Adrenal gland (tissue), 12 donors: ENCODE measurements around the gene CCDC116. TPM values are rescaled to one million over a fixed set of nuclear protein-coding genes. Genes with fewer than 3 reads are reported as not detected.
"Not testable (repeated sequence)": the region's sequence is repeated elsewhere in the genome, so short reads cannot be mapped to it uniquely, and the experiment has no call there.

Experiments
- DNase-seq, 7 donors: peaks; one replicate each; pipeline ENCODE4 v3.0.0-alpha.2; 2019 to 2020
- H3K27ac ChIP-seq, 5 donors: fragments of 200-600 bp; sonication (generic) in 4 of 5; 1 replicate in 3 of 5; 2 replicates in 2 of 5; pipeline versions ENCODE4 v1.5.1 to v1.8.0; 2016 to 2020; ENCODE audit warnings: mild to moderate bottlenecking in 1 of 5
- H3K27me3 ChIP-seq: fragments of 200-600 bp; 2 replicates; pipeline ENCODE4 v1.8.0; 2021
- H3K36me3 ChIP-seq, 2 donors: fragments of 200-600 bp; replicated peaks in 1 of 2; 1 replicate in 1 of 2; 2 replicates in 1 of 2; pipeline versions ENCODE4 v1.5.1 to v1.8.0; 2018 to 2022
- H3K4me1 ChIP-seq, 2 donors: fragments of 200-600 bp; replicated peaks in 1 of 2; 1 replicate in 1 of 2; 2 replicates in 1 of 2; pipeline versions ENCODE4 v1.5.1 to v1.8.0; 2018 to 2021
- H3K4me3 ChIP-seq, 4 donors: fragments of 200-600 bp; sonication (generic) in 3 of 4; one replicate each; pipeline ENCODE4 v1.5.1; 2016 to 2018
- H3K9me3 ChIP-seq, 3 donors: fragments of 200-600 bp; sonication (generic) in 1 of 3; replicated peaks in 1 of 3; 1 replicate in 2 of 3; 2 replicates in 1 of 3; pipeline versions ENCODE4 v1.5.1 to v1.8.0; 2016 to 2021
- POLR2A ChIP-seq, 2 donors: fragments of 450-650 bp; IDR thresholded peaks; one replicate each; pipeline ENCODE4 v1.6.1; 2017; ENCODE audit warnings: antibody characterized with exemption in 2 of 2, mild to moderate bottlenecking in 2 of 2, moderate library complexity in 1 of 2
- WGBS, 4 donors: extraction: QIAGEN DNeasy Blood & Tissue Kit in 2 of 4; methylation state at CpG; one replicate each; pipeline versions ENCODE4 v1.1.5 to v1.1.7; 2013 to 2017; 5-methylcytosine and 5-hydroxymethylcytosine counted together
- intact Hi-C, 2 donors: fragments of 100-400 bp; cut with DNase I; formaldehyde crosslinking; loops; one replicate each; pipeline versions ENCODE4 v1.14.1 to v1.15.0; 2022 to 2023
- polyA plus RNA-seq, 3 donors: library from polyadenylated mRNA; stranded (reverse); fragments of 200-250 nt in 2 of 3; fragments of 350-450 nt in 1 of 3; fragmentation: Illumina TruSeq in 1 of 3; extraction: RNeasy Lipid Tissue Mini Kit (QIAGEN cat#74804) in 1 of 3; gene quantifications; one replicate each; pipeline ENCODE4 v1.2.3, GENCODE V29; 2013 to 2014
- total RNA-seq, 9 donors: library from RNA; depleted of rRNA in 4 of 9; stranded (reverse); fragments of >200 nt in 4 of 9; fragments of 120-200 nt in 1 of 9; fragmentation: NEBNext Ultra II Directional in 1 of 9; extraction: Animal tissue kit (Norgen Biotek cat#: 25700) in 1 of 9; gene quantifications; one replicate each; pipeline versions ENCODE4 v1.1.0 to v1.2.4, GENCODE V29; 2013 to 2023
- TF ChIP-seq, protein P1 (sequence below), 6 experiments: fragments of 450-650 bp in 4 of 6; fragments of 200-600 bp in 2 of 6; sonication (generic) in 1 of 6; IDR thresholded peaks; 1 replicate in 5 of 6; 2 replicates in 1 of 6; pipeline versions ENCODE4 v1.5.1 to v1.8.0; 2016 to 2021; ENCODE audit warnings: antibody characterized with exemption in 6 of 6, mild to moderate bottlenecking in 2 of 6, moderate library complexity in 1 of 6
- donor health status: healthy with polysubstance abuse.
- donor health status: Bipolar disorder and iron deficiency.
- donor health status: DM: yes; HTN: yes; CAD: no.
- donor health status: DM: no; HTN: no; CAD: no.
- donor health status: DM: no; HTN: no; CAD: no.
- donor health status: DM: yes; HTN: yes; CAD: no.

CCDC116 gene
- total and polyA plus RNA-seq, 12 donors = 0.19 to 1.9 (median 0.35) TPM; not detected in 3

DNA sequence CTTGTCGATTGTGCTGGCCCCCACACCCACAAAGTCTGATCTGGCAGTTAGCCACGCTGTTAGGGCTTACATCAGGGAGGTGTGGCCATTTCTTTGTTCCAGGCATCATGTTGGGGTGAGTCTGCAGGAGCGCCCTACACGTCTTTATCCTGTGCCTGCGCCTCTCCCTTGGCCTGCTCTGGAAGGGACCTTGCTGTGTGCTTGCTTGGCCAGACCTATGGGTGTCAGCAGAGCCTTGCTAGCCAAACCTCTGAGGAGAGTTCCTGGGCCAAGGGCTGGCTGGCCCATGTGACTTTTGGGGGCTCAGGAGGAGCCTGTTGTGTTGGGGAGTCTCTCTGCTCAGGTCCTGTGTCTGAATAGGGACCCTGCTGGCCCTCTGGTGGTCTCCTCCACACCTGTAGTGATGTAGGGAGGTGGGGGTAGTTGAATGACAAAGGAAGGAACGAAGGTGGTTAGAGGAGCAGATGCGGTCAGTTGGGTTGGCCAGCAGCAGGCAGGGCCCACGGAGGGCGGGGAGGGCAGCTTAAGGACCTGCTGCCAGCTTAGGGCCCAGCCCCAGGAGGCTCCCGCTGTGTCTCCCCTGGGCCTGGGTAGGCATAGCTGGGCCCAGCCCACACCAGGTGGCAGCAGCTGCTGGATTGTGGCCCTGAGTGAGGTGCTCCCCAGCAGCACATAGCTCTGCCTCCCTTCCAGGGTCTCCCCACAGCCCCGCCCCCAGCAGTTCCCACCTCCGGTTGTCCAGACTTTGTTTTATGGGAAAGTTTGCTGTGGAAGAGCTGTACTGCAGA lies 41.2 kb downstream of the CCDC116 start:
- Histone ChIP-seq H3K4me1 (no peaks in the 10 kb centered on the region), H3K27ac (no peak overlapping the region), H3K36me3 (peaks cover 0 to 65% of the 10 kb centered on the region in 2 donors), H3K9me3 (no peaks in the 10 kb centered on the region), H3K27me3 (no peaks in the 10 kb centered on the region), H3K4me3 (no peak overlapping the region)
- no peak for DNase-seq
- intact Hi-C loops = no loop called here
- TF ChIP-seq, protein P1, sequence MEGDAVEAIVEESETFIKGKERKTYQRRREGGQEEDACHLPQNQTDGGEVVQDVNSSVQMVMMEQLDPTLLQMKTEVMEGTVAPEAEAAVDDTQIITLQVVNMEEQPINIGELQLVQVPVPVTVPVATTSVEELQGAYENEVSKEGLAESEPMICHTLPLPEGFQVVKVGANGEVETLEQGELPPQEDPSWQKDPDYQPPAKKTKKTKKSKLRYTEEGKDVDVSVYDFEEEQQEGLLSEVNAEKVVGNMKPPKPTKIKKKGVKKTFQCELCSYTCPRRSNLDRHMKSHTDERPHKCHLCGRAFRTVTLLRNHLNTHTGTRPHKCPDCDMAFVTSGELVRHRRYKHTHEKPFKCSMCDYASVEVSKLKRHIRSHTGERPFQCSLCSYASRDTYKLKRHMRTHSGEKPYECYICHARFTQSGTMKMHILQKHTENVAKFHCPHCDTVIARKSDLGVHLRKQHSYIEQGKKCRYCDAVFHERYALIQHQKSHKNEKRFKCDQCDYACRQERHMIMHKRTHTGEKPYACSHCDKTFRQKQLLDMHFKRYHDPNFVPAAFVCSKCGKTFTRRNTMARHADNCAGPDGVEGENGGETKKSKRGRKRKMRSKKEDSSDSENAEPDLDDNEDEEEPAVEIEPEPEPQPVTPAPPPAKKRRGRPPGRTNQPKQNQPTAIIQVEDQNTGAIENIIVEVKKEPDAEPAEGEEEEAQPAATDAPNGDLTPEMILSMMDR (IDR thresholded peaks at IDR 0.05) = no peak
- TF ChIP-seq POLR2A (IDR thresholded peaks at IDR 0.05) = no peak
- 90 to 98% (median 95%) methylated on average over 6 to 12 of the region's 12 CpGs for WGBS, 4 donors

DNA sequence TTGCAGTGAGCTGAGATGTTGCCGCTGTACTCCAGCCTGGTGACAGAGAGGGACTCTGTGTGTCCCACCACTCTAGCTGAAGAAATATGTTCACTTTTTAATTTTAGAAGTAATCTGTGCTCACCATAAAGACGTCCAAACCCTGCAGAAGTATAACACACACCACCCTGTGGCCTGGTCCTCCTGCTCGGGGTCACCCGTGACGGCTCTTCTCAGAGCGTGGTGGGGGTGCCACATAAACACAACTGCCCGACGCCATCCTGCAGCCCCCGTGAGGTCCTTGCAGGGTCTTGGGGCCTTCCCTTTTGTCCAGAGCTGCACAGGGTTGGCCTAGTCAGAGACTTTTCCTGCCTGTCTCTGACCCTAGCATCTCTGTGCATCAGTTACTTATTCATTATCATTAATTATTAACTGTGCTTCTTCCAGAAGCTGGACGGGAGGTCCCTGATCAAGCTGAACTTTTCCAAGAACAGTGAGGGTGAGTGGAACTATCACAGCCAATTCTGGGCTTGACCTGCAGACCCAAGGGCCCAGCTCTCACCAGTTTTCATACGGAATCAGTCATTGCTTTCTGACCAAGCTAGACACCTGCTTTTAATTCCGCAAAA lies 42.2 kb downstream of the CCDC116 start:
- no peaks in the 10 kb centered on the region for H3K27me3 ChIP-seq
- intact Hi-C loops = no loop called here
- TF ChIP-seq, protein P1 (IDR thresholded peaks at IDR 0.05) = no peak
- TF ChIP-seq POLR2A (IDR thresholded peaks at IDR 0.05) = no peak
- DNase-seq = no peak
- WGBS, 4 donors = 95 to 97% (median 96%) methylated on average over 9 to 12 of the region's 12 CpGs
- H3K36me3 ChIP-seq = peaks cover 0 to 64% of the 10 kb centered on the region in 2 donors
- no peak overlapping the region for H3K4me3 ChIP-seq
- H3K9me3 ChIP-seq = no peaks in the 10 kb centered on the region
- no peaks in the 10 kb centered on the region for H3K4me1 ChIP-seq
- no peak overlapping the region for H3K27ac ChIP-seq

DNA sequence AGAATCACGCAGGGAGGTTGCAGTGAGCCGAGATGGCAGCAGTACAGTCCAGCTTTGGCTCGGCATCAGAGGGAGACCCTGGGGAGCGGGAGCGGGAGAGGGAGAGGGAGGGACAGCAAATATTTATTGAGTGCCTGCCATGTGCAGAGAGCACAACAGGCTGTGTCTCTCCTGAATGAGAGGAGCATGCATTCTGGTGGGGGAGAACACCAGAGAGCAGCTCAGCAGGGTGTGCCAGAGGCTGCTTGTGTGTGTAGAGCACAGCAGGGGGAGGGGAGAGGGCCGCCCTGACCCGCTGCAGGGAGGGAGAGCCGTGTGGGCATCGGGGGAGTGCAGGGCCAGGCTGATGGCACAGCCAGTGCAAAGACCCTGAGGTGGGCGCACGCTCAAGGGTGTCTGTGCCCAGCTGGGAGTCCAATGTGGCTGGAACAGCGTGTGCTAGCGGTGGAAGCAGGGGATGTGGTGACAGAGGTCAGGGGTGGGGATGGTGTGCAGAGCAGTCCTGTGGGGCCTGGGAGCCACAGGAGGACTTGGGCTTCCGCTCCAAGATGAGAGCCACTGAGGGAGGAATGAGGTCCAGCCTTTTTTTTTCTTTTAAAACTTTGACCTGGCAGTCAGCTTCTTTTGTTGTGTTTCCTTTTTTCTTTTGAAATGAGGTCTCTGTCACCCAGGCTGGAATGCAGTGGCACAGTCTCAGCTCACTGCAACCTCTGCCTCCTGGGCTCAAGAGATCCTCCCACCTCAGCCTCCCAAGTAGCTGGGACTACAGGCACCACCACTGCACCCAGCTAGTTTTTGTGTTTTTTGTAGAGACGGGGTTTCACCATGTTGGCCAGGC lies 45.3 kb downstream of the CCDC116 start:
- H3K4me3 ChIP-seq = no peak overlapping the region
- no peaks in the 10 kb centered on the region for H3K27me3 ChIP-seq
- no peak overlapping the region for H3K27ac ChIP-seq
- TF ChIP-seq, protein P1 (IDR thresholded peaks at IDR 0.05) = no peak
- TF ChIP-seq POLR2A (IDR thresholded peaks at IDR 0.05) = no peak
- WGBS, 4 donors = 86 to 95% (median 91%) methylated on average over 15 of the region's 15 CpGs
- DNase-seq = no peak
- H3K4me1 ChIP-seq = no peaks in the 10 kb centered on the region
- peaks cover 0 to 53% of the 10 kb centered on the region in 2 donors for H3K36me3 ChIP-seq
- no peaks in the 10 kb centered on the region for H3K9me3 ChIP-seq
- intact Hi-C loops = no loop called here

DNA sequence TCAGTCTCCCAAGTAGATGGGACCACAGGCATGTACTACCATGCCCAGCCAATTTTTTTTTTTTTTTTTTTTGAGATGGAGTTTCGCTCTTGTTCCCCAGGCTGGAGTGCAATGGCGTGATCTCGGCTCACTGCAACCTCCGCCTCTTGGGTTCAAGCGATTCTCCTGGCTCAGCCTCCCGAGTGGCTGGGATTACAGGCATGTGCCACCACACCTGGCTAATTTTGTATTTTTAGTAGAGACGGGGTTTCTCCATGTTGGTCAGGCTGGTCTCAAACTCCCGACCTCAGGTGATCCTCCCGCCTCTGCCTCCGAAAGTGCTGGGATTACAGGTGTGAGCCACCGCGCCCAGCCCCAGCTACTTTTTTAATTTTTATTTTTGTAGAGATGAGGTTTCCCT lies 46.3 kb downstream of the CCDC116 start:
- peaks cover 0 to 53% of the 10 kb centered on the region in 2 donors for H3K36me3 ChIP-seq
- H3K9me3 ChIP-seq, DNase-seq, H3K27ac ChIP-seq, H3K27me3 ChIP-seq, H3K4me1 ChIP-seq, H3K4me3 ChIP-seq, intact Hi-C loops: not testable (repeated sequence)
- WGBS, 4 donors = 96 to 99% (median 97%) methylated on average over 12 of the region's 12 CpGs
